Measurements from ENCODE around the gene OTUB1.

- no peak for TF ChIP-seq EZH2 (IDR thresholded peaks at IDR 0.05; ENCODE audit: borderline replicate concordance)
- TF ChIP-seq CTCF (IDR thresholded peaks at IDR 0.05; ENCODE audit: poor library complexity), result no peak
Measured at GRCh38 chr11:64001484-64002420, 15.5 kb downstream of the OTUB1 start.
